ENCODE data around the gene AGAP5.
"Not testable (repeated sequence)": the region's sequence is repeated elsewhere in the genome, so short reads cannot be mapped to it uniquely, and the experiment has no call there.

AGAP5 gene

DNA sequence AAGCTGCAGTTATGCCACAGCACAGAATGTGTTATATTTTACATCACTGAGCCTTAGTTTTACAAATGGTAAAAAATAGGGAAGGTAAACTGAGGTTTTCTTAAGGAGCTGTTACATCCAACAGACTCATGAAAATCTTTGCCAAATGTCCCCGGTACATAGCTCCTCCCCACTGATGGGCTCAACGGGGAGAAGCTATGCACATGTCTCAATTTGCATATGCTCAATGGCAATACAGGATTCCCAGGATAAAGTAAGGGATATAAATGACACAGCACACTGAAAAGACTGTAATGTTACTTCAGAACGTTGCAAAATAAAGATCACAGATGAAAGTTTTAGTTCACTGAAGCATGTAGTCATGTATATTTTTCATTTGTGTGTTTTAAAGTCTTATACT lies 16.6 kb upstream of the AGAP5 start:
- not testable (repeated sequence) for DNase-seq (ENCODE audit: low spot score)

DNA sequence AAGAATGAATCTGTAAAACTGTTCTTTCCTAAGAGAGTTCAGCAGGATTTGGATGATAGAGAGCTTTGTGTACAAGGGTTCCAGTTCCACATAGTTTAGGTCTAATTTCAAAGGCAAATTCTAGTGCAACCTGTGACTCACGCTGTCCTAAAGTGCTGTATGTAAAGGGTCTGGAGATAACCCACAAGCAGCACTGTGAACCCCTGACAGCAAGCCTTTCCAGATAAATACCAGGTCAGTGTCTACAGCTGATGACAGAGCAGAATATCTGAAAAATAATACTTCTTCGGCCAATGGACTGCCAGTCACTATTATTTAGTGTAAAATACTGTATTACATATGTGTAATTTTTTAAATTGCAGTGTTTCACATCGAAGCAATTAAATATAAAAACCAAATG lies 16.0 kb upstream of the AGAP5 start:
- not testable (repeated sequence) for DNase-seq (ENCODE audit: low spot score)

DNA sequence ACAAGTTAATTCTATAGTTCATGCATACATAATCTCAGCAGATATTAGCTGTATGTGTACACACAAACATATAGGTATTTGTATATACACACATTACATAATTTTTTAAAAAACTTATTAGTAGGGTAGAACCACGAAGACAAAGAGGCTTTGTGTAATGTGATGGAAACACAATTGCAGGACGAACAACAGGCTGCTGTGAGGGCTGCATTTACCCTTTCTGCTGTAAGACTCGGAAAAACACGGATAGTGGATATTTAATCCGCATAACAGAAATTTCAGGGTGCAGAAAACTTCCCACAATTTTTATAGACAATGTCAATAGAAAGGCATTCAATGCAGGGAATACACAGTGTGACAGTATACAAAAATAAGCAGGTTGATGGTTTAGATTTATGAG lies 13.8 kb upstream of the AGAP5 start:
- DNase-seq (ENCODE audit: low spot score) = not testable (repeated sequence)

DNA sequence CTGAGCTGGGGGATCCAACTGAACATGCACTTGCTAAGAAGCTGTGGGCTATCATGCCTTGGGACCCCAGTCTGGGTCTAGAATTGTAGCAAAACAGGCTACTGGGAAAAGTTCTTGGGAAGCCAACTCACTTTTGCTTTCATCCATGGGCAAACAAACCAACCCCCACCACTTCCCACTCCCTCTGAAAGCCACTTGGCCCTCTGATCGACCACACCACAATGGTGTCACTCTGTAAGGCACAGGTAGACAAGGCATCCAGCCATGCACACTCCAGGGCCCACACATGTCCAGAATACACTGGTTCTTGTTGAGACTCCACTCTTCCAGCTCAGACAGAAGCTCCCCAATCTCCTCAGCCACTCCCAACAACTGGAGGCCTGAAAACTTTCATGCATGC lies 10.2 kb upstream of the AGAP5 start:
- DNase-seq (ENCODE audit: low spot score) = not testable (repeated sequence)

DNA sequence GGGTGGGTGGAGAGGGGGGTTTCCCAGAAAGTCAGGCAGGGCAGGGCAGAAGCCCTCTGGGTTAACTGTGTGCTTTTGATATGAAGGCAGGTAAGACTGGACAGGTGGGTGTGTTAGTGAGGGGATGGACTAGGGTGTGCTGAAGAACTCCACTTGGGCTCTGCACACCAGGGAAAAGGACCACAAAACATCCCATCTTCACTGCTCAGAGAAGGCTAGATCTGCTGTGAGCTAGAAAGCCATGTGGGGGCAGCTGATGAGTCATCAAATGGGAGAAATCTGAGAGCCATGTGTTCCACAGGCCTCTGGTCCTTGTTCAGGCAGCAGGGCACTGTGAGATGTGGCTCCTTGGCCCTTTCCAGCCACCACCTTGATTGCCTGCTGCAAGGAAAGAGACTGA lies 9.7 kb upstream of the AGAP5 start:
- DNase-seq (ENCODE audit: low spot score) = not testable (repeated sequence)

DNA sequence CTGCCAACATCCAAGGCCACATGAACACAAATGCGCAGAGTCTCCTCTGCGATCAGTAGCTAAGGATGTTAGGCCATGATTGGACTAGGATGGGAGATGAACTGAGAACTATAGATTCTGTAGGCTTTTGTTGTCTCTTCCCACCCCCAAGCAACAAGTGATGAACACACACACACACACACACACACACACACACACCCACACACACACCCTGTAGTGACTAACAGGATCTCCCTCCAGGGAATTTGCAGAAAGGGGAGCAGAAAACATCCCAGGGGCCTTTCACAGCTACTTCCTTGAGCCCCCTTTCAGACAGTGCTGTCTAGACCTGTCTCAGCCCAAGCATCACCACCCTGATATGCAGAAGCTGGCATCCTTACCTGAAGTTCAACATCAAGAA lies 8.6 kb upstream of the AGAP5 start:
- not testable (repeated sequence) for DNase-seq (ENCODE audit: low spot score)

DNA sequence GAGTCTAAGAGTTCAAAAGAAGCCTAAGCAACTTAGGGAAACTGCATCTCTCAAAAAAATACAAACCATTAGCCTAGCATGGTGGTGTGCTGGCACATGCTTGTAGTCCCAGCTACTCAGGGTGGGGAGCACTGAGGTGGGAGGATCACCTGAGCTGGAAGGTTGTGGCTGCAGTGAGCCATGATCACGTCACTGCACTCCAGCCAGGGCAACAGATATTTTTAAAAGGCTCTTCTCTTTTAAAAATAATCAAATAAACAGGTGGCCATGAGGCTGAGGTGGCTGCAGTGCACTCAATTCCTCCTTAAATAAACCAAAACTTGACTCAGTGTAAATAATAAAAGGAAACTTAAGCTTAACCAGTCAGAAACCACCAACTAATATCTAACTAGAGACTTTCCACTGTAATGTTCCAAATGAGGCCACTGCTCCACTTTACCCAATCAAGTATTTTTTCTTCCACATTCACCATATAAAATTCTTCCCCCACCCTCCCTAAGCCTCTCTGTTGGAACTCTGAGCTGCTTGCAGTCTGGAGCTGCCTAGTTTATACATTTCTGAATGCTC lies 7.7 kb upstream of the AGAP5 start:
- DNase-seq (ENCODE audit: low spot score) = not testable (repeated sequence)

DNA sequence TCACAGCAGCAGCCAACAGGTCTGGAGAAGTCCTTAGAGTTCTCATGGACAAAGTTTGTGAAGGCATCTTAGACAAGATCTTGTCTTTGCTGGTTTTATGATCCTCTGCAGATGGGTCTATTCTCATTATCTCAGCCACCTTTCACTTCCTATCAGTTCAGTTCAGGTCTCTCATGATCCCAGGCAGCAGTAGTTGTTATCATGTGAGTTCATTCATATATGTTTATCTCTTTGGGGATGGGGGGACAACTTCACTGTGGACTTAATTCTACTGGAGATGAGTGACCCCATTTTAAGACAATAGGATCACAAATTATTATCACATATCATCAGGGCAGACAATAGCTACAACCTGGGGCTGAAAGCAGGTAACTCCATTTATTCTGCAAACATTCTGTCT lies 6.0 kb upstream of the AGAP5 start:
- DNase-seq (ENCODE audit: low spot score) = not testable (repeated sequence)

DNA sequence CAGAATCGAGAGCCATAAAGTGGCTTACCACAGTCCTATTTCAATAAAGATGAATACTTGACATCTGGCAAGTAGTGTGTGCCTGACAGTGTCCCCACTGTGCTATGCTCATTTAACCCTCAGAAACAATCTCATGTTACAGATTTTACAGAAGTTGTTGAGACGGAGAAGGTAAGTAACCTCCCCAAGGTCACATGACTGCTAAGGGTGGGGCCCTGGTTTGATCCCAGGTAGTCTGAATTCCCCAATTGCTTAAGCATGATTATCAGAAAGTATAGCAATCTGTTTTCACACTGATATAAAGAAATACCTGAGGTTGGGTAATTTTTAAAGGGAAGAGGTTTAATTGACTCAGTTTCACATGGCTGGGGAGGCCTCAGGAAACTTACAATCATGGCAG lies 910 bp upstream of the AGAP5 start:
- not testable (repeated sequence) for DNase-seq (ENCODE audit: low spot score)

DNA sequence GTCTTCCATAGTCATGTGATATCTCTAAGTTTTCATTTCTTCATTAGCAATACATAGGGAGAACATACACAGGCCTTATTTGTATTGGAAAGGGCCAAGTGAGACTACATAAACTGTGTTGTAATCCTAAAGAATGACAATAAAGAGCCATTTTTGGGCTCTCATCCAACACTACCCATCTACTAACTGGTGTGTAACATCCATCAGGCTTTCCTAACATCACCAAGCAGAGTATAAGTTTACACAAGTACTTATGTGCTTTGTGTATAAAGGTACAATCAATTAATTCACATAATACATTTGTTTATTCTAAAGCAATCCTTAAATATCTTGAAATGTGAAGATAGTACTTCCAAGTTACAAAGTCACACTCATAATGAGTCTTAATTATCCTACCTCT lies 2.6 kb downstream of the AGAP5 start:
- DNase-seq (ENCODE audit: low spot score) = not testable (repeated sequence)

DNA sequence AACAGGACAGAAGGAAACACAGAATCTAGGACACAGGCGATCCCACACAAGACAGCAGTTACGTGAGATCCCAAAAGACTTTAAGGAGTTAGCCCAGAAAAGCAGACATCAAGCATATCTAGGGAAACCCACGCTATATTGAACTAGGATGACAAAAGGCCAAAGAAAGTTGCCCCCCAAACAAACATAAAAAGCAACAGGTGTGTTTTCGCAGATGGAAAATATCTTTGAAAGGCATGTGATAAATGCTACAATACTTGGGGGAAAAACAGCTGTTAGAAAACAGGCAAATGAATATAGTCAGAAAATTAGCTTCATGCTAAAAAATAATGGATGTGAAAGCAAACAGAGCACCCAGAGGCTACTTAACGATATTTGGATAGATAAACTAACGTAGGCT lies 7.2 kb downstream of the AGAP5 start:
- not testable (repeated sequence) for DNase-seq (ENCODE audit: low spot score)

DNA sequence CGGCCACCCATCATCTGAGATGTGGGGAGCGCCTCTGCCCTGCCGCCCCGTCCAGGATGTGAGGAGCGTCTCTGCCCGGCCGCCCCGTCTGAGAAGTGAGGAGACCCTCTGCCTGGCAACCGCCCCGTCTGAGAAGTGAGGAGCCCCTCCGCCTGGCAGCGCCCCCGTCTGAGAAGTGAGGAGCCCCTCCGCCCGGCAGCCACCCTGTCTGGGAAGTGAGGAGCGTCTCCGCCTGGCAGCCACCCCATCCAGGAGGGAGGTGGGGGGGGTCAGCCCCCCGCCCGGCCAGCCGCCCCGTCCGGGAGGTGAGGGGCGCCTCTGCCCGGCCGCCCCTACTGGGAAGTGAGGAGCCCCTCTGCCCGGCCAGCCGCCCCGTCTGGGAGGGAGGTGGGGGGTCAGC lies 8.3 kb downstream of the AGAP5 start:
- not testable (repeated sequence) for DNase-seq (ENCODE audit: low spot score)

DNA sequence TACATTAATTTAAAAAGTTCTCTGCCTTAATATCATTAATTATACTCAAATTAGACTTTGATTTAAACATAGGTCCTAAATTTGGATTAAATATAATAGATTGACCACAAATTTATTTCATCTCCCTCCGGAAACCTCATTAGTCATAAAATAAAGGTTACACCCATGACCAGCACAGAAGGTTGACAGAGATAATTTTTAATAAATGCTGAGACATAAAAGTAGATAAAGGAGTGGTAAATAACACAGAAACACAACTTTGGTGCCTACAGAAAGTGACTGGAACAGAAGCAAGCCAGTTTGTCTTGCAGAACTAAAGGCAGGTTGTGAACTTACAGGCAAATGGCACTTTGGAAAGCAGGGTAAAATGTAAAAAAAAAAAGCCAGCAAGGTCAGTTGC lies 10.3 kb downstream of the AGAP5 start:
- not testable (repeated sequence) for DNase-seq (ENCODE audit: low spot score)

DNA sequence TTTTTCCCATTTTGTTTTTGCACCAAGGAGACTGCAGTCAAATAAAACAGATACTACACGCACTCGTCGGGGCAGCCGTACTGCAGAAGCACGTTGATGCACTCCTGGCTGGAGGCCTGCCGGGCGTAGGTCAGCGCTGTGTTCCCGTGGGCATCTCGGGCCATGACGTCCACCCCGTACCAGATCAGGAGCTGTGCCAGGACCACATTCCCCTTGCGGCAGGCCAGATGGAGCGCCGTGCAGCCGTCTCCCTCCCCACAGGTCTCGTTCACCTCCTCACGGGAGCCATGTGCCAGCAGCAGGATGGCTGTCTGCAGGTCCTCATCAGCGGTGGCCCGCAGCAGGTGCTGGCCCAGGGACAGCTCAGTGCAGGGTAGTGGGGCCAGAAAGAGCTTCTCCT lies 23.4 kb downstream of the AGAP5 start:
- DNase-seq (ENCODE audit: low spot score) = not testable (repeated sequence)

DNA sequence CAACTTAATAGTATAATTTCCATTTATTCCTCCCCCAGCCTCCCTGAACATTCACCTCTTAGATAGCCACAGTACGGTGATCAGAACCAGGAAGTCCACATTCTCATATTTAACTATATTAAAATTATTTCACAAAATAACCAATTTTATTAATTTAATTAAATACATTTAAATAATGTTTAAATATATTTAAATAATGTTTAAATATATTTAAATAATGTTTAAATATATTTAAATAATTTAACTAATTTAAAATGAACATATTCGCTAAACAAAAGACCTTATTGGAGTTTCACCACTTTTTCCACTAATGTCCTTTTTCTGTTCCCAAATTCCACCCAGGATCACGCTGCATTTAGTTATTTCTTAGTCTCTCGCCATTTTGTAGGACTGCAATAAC lies 29.5 kb downstream of the AGAP5 start:
- not testable (repeated sequence) for DNase-seq (ENCODE audit: low spot score)

DNA sequence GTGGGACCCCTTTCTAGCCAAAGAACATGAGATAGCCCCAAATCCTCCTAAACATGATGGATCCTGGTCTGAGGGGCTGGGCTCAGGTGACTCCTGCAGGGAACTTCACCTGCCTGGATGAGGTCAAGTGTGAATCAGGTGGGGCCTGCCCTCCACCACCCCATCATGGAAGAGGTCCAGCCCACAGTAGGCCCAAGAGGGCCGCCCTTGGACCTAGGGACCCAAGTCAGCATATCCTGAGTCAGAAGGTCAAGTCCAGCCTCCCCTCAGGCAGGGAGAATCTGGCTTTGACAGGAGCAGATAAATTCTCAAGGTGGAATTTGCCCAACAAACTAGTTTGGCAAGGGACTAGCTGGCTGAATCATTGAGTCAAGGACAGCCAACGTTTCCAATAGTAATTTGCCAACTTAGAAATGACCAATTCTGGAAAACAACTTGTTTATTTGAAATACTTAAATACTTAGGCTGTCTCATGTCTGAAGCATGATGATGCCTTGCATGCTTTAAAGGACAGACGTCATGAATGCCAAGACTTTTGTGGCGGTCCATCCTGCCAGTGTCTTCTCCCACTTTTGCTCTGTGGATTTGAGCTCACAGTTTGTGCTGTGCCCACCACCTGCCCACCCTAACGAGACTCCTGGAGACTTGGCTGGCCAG lies 31.6 kb downstream of the AGAP5 start:
- DNase-seq (ENCODE audit: low spot score) = not testable (repeated sequence)

DNA sequence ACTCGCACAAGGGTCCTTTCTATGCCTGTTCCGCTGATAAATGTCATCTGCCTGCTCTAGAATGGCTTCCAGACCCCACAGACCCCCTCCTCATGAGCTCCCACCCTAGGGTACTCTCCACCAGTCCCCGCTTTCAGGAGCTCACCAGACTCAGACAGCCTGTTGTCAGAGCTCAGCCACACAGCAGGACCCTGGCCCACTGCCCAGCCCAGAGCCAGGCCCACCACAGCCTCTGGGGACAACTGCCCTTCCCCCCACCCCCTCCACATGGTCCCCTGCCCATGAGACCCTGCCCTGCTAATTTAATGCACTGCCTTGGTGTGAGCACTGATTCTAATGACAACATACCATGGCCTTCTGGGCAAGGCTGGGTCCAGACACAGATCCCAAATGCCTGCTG lies 32.3 kb downstream of the AGAP5 start:
- not testable (repeated sequence) for DNase-seq (ENCODE audit: low spot score)

DNA sequence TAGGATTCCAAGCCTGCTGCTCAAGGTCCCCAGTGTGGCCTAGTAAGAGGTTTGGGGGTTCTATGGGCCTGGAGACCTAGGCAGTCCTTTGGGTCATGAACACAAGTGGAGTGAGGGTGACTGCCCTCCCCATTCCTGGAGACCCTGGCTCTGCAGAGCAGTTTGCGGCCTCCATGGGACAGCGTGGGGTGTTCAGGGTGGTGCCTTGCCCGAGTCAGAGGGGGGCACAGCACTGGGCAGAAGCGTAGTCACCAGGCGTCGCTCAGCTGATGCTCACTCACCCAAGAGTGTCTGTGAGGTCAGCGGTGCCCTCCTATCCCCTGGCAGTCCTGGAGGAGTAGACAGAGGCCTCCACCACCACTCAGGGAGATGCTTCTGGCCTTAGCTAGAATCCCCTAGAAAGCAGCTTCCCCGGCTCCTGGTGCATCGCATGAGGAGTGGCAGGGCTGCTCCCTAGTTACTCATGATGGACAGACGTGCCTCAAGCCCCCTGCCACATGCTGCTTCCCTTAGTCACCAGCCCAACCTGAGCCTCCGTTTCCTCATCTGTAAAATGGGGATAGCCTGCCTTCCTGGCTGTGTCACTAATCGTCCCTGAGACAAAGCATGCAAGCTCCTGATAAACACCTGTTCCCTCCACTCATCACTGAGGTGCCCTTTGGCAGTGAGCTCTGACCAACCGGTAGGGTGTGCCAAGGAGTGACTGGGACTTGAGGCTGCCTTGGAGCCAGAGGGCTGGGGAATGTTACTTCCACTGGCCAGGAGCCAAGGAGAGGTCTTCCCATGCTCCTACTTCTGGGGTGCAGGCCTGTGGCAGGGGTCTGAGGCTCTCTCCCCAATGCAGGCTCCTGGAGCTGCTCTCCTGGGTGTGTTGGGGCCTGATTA lies 33.5 kb downstream of the AGAP5 start:
- DNase-seq (ENCODE audit: low spot score) = not testable (repeated sequence)

DNA sequence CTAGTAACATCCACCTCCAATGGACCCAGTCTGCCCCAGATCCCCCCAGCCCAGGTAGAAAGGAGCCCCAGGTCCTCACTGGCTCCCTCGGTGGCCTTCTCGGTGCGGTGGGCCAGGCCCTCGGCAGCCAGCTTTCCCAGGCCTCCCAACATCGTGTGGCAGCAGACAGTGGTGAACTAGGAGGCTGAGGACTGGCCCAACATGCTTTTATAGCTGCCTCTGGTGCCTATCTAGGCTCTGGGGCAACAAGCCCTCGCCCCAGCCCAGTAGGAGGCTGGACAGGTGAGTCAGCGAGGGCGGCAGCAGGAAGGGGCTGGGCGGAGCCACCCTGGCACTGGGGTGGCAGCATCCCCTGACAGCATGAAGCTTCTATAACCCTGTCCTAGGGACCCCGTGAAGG lies 34.3 kb downstream of the AGAP5 start:
- not testable (repeated sequence) for DNase-seq (ENCODE audit: low spot score)

DNA sequence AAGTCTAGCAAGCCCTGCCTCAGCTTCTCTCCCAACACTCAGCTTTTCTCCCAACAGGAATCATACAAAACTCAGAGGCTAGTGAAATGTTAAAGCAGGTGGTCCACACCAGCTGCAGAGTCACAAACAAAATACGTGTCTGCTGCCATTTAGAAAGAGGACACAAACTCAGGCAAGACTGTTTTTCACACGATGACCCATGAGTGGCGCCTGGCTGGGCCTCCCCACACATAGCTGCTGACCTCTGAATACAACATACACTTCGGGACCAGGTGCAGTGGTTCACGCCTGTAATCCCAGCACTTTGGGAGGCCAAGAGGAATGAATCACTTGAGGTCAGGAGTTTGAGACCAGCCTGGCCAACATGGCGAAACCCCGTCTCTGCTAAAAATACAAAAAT lies 35.2 kb downstream of the AGAP5 start:
- DNase-seq (ENCODE audit: low spot score) = not testable (repeated sequence)

DNA sequence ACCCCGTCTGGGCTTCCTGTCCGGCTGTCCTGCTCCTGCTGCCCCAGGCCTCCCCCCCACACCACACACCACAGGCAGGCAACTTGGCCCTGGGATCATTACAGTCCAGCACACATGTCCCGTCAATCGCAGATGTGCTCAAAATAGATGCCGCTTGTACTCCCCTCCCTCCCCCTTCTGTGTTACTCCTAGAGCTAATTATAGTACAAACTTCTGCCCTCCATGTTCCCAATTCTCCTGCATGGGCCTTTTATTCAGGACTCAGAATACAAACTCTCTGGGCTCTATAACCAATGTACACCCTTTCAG lies 42.0 kb downstream of the AGAP5 start, which contains the start of gene SYNPO2L:
Gene SYNPO2L, minus strand, starts transcription at position 40 of the 309 bp plus-strand sequence. CDS start 107 bp downstream, outside the sequence.
- no peak for DNase-seq (ENCODE audit: low spot score)

DNA sequence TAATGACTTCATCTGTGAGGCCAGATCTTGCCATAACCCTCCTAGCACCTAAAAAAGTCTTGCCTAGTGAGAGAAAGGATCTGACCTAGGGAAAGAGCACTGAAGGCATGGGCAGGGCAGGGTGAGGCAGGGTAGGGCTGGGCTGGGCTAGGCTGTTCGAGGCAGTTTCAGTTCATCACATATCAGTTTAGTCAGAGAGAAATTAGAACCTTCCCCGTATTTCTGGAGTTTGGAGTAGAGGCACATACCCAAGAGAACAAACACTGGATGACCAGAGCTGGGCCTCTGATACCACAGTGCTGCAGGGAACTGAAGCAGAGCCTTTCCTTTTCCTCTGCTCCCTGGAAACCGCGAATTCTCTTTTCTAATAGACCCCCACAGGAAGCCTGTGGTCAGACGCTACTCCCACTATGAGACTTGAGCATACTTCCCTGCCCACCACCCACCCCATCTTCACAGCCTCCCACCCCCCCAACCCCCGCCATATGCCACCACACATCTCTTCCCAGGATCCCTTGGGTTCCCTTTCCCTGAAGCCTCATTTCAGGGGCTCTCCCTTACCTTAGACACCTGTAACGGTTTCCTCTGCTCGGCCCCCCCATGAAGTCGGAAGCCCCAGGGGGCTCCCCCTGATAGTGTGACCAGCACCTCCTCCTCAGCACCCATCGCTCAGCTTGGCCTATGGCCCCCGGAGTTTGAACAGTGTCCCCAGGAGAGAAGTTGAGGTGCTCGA lies 42.5 kb downstream of the AGAP5 start:
- no peak for DNase-seq (ENCODE audit: low spot score)

Measured in germinal center (tissue), 1 donor.